Occipital lobe (tissue), 1 donor: Measurements from ENCODE around the gene FAM98B. TPM values are rescaled to one million over a fixed set of nuclear protein-coding genes. Genes with fewer than 3 reads are reported as not detected.

Experiments
- total RNA-seq: library from RNA; depleted of rRNA; stranded (reverse); fragments of >200 nt; gene quantifications from one replicate; pipeline ENCODE4 v1.2.3, GENCODE V29; 2014

FAM98B gene
- total RNA-seq, 1 donor from 2014 or later = 47.9 TPM

Other genes starting within 250 kb of the FAM98B start
- 77.4 TPM for gene SPRED1, start 201.3 kb upstream of the FAM98B start, total RNA-seq
- 20.4 TPM for gene RASGRP1, start 110.7 kb downstream of the FAM98B start, total RNA-seq